Activated CD4-positive, CD25-positive, alpha-beta regulatory T cell treated with anti-CD3 and anti-CD28 coated beads, Interleukin-2, amount 50 U/mL, for 24 hours (primary cell): ENCODE data around the gene JADE3.
"Not testable (repeated sequence)": the region's sequence is repeated elsewhere in the genome, so short reads cannot be mapped to it uniquely, and the experiment has no call there.

ENCODE experiments used
- ATAC-seq, 2 donors: fragments of 150-1000 bp; cut with Tn5 transposase; one replicate each; pipeline ENCODE4 v1.10.0; 2021; ENCODE audit warnings: mild to moderate bottlenecking in 1 of 2, moderate library complexity in 1 of 2

The JADE3 gene

GRCh38 chrX:46938589-46938988, 26.4 kb downstream of the JADE3 start:
- no peak for ATAC-seq

GRCh38 chrX:46941341-46941740, 29.1 kb downstream of the JADE3 start:
- no peak for ATAC-seq

GRCh38 chrX:46953137-46953527, 40.9 kb downstream of the JADE3 start:
- peak in 1 of 2 donors; percentile 27 for ATAC-seq

- no peak for ATAC-seq
Observed at GRCh38 chrX:46953597-46953996, 41.4 kb downstream of the JADE3 start.

- no peak for ATAC-seq
Observed at GRCh38 chrX:46954716-46955115, 42.5 kb downstream of the JADE3 start.

- ATAC-seq: not testable (repeated sequence)
Observed at GRCh38 chrX:46956589-46956988, 44.4 kb downstream of the JADE3 start.

GRCh38 chrX:46957297-46957696, 45.1 kb downstream of the JADE3 start:
- no peak for ATAC-seq

GRCh38 chrX:46959101-46959500, 46.9 kb downstream of the JADE3 start:
- ATAC-seq: no peak

- no peak for ATAC-seq
Observed at GRCh38 chrX:46959985-46960700, 47.9 kb downstream of the JADE3 start.

GRCh38 chrX:46961097-46961496, 48.9 kb downstream of the JADE3 start:
- no peak for ATAC-seq

GRCh38 chrX:46961574-46962283, 49.5 kb downstream of the JADE3 start:
- ATAC-seq: no peak

- no peak for ATAC-seq
Observed at GRCh38 chrX:46965125-46965758, 53.0 kb downstream of the JADE3 start.

- peak; percentile 46 to 64 for ATAC-seq
Observed at GRCh38 chrX:46967547-46967946, 55.3 kb downstream of the JADE3 start.

GRCh38 chrX:46977046-46977445, 64.8 kb downstream of the JADE3 start:
- ATAC-seq: not testable (repeated sequence)

- peak; percentile 44 to 56 for ATAC-seq
Observed at GRCh38 chrX:46978341-46979291, 66.4 kb downstream of the JADE3 start.

GRCh38 chrX:46984705-46985104, 72.5 kb downstream of the JADE3 start:
- no peak for ATAC-seq

- no peak for ATAC-seq
Observed at GRCh38 chrX:46989548-46989947, 77.3 kb downstream of the JADE3 start.

- ATAC-seq: no peak
Observed at GRCh38 chrX:46991664-46992063, 79.4 kb downstream of the JADE3 start.

- ATAC-seq: no peak
Observed at GRCh38 chrX:46992070-46992469, 79.8 kb downstream of the JADE3 start.

GRCh38 chrX:46994096-46994495, 81.9 kb downstream of the JADE3 start:
- ATAC-seq: no peak

- no peak for ATAC-seq
Observed at GRCh38 chrX:47012131-47012530, 99.9 kb downstream of the JADE3 start.

GRCh38 chrX:47026198-47026597, 114.0 kb downstream of the JADE3 start:
- ATAC-seq: no peak

- ATAC-seq: no peak
Observed at GRCh38 chrX:47030339-47030738, 118.1 kb downstream of the JADE3 start.
